HG03558 (cell line): ENCODE results near the gene AIRE.
"Not testable (repeated sequence)": the region's sequence is repeated elsewhere in the genome, so short reads cannot be mapped to it uniquely, and the experiment has no call there.

Experiments used
- ATAC-seq: cut with Tn5 transposase; IDR thresholded peaks from one replicate; pipeline ENCODE4 v1.9.1; 2021; ENCODE audit warnings: moderate number of reproducible peaks; ENCODE audit not compliant: unreplicated experiment; ENCODE audit errors: extremely low read depth

The AIRE gene

DNA sequence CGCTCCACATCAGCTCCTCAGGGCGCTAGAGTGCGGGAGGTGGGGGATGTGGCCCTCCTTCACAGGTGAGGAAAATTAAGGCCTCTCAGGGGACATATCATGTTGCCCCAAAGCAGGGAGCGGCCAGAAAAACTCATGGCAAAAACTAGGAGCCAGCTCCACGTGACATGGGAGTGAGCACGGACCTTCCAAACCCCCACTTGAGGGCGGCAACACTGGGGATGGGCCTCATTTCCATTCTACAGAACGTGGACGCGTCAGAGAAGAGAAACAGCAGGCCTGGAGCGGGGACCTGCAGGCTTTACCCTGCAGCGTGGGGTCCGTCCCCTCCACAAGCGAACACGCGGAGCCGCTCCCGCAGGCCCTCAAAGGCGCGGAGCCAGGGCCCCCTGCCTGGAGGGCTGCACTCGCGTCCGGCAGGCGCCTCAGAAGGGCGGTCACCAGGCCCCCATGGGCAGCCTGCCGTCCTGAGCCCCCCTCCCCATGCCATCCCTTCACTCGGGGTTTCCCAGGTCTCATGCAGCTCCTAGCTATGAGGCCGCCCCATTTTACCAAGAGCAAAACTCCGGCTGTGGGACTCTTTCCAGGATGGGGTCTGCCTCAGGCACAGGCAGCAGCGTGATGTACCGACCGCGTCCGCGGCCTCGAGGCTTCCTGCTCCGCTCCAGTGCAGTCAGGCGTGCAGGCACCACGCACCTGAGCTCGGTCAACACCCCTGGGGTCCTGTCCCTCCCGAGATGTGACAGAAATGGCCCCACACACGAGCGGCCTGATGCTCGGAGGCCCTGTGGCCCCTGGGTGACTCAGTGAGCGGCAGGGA is 48.0 kb downstream of the AIRE start:
- ATAC-seq: no peak

- ATAC-seq: no peak
Observed at GRCh38 chr21:44334329-44335030, 48.8 kb downstream of the AIRE start.

DNA sequence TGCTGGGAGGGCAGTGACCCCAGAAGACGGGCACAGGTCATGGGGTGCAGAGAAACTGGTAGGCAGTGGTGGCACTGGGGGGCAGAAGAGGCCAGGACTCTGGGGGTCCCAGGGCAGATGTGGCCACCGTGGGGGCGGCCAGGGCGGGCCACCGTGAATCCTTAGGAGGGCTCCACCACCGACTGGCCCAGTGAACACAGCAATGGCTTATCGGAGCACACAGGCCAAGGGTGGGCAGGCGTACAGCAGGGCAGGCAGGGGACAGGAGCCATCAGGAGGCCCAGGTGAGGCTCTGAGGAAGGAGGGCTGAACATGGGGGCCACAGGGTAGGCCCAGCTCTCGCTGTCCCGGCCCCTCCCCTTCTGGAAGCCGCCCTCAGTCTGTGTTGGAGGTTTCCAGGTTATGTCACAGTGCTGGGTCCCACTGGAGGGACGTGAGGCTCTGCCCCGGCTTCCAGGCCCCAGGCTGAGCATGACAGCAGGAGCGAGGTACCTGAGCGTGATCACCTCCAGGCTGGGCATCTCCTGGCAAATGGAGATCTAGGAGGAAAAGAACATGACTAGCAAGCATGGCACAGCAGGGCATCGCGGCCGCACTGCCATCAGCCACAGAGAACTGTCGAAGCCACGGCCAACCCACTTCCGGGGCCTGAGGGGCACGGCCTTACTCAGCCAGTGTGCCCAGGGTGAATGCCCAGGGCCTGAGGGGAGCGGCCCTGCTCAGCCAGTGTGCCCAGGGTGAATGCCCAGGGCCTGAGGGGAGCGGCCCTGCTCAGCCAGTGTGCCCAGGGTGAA is 49.8 kb downstream of the AIRE start:
- no peak for ATAC-seq

DNA sequence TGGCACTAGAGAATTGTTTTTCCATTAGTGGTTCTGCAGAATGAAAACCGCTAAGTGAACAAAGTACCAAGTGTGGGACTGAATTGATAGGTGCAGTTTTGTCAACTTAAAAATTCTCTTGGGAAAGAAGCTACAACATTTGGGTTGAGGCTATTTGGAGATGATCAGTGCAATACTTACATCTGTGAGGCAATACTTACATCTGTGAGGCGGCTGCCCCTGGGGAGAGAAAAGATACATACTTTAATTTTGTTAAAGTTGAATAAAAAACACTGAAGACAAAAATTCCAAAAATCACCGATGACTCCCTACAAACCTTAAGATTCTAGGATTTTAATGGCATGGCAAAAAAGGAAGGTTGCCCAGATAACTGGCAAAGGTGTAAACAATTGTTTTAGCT is 51.8 kb downstream of the AIRE start:
- ATAC-seq: no peak

DNA sequence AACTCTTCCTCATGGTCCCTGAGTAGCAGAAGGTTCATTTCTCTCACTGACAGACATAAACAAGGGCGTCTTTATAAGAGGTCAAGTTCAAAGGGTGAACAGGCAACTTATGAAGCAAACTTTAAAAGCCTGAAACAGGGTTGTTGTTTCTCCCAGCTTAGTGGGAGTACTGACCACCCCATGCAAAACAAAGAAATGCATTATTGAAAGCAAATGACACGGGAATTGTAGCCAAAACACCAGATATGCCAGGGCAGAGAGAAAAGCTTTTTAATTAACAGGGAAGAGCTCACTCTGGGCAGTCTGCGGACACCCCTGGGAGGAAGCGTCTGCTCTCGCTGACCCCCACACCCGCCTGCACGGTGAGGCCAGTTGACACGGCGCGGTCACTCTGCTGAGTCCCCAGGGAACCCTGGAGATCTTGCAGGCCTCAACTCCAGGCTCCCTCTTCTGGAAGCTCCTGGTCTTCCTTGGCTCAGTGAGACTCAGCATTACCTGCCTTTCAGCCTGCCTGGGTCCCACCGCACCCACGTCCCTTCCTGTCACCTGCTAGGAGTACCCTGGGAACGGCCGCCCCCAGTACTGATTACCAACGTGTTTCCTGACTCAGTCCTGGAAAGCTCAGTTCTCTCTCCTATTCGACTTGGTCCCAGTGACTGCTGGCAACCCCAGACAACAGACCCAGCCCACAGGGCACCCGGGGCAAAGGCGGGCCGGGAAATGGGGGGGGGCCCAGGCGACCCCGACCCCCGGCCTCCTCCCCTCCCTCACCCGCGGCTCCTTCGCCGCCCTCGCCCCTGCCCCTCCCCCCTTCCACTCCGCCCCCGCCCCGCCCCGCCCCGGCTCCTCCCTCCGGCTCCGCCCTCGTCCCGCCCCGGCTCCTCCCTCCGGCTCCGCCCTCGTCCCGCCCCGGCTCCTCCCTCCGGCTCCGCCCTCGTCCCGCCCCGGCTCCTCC is 52.5 kb downstream of the AIRE start:
- no peak for ATAC-seq

DNA sequence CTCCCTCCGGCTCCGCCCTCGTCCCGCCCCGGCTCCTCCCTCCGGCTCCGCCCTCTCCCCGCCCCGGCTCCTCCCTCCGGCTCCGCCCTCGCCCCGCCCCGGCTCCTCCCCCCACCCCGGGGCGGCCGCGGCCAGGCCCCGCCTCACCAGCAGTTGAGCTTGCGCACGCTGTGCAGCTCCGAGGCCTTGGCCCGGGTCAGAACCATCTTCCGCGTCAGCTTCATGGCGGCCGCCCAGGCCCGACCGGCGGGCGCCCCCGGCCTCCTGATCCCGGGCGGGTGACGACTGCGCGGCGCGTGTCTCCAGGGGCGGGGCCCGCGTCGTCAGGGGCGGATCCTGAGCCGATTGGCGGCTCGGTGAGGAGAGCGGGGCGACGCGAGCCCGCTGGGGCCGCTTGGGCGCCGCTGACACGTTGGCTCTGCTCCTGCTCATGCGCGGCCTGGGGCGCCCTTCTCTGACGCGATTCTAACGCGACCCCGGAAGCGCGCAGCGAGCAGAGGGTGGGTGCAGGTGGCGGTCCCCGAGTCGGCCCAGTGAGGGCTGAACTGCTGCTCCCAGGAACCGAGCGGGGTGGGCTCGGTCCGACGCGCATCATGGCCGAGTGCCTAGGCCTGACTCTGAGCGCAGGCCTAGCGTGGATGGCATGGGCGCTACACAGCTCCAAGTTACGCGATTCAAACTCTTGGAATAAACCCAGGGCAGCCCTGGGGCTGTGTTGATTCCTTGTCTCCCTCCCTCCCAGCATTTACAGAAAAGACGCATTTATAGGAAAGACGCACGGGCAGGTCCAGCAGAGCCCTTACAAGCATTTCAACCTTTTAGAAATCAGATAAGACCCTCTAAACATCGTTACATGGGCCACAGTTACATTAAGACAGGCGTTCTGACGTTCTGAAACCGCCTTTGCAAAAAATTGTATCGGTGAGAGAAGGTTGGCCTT is 53.6 kb downstream of the AIRE start, which contains the start of gene CFAP410:
TSS of gene CFAP410 (minus strand) at position 420 of the 940 bp plus-strand sequence. CDS start at position 224, 196 bp downstream.
- ATAC-seq: peak; percentile 73

DNA sequence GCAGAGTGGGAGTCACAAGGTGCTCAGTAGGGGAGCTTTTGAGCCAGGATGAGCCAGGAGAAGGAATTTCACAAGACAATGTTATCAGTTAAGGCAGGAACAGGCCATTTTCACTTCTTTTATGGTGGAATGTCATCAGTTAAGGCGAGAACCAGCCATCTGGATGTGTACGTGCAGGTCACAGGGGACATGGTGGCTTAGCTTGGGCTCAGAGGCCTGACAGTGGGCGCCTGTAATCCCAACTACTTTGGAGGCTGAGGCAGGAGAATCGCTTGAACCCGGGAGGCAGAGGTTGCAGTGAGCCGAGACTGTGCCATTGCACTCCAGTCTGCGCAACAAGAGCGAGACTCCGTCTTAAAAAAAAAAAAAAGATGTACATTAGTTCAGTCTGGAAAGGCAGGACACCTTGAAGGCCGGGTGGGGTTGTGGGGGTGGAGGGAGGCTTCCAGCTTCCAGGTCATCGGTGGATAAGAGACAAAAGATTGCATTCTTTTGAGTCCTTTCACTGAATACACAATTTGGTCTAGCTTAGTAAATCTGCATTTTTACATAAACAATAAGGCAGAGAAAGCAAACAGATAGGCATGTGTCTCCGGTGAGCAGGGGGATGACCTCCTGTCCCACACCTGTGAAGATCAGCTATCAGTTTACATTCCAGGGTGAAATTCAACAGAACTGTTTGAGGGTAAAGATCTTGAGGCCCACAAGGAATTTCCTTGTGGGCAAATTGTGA is 56.2 kb downstream of the AIRE start:
- ATAC-seq: not testable (repeated sequence)

DNA sequence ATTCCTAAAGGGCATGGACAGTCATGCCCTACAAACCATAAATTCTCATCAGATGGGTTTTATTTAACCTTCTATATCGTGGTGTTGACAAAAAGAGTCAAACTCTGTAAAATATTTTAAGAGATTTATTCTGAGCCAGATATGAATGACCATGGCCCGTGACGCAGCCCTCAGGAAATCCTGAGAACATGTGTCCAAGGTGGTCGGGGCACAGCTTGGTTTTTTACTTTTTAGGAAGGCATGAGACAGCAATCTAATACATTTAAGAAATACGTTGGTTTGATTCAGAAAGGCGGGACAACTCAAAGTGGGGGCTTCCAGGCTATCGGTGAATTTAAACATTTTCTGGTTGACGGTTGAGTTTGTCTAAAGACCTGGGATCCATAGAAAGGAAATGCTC is 57.3 kb downstream of the AIRE start:
- ATAC-seq: not testable (repeated sequence)

GRCh38 chr21:44344541-44345183 is 59.0 kb downstream of the AIRE start:
- no peak for ATAC-seq

- ATAC-seq: no peak
Observed at GRCh38 chr21:44345495-44345894, 59.8 kb downstream of the AIRE start.

GRCh38 chr21:44347911-44348451 is 62.3 kb downstream of the AIRE start:
- ATAC-seq: no peak
